ENCODE data around the gene ENTR1.
"Not testable (repeated sequence)": the region's sequence is repeated elsewhere in the genome, so short reads cannot be mapped to it uniquely, and the experiment has no call there.

ENTR1 gene

DNA sequence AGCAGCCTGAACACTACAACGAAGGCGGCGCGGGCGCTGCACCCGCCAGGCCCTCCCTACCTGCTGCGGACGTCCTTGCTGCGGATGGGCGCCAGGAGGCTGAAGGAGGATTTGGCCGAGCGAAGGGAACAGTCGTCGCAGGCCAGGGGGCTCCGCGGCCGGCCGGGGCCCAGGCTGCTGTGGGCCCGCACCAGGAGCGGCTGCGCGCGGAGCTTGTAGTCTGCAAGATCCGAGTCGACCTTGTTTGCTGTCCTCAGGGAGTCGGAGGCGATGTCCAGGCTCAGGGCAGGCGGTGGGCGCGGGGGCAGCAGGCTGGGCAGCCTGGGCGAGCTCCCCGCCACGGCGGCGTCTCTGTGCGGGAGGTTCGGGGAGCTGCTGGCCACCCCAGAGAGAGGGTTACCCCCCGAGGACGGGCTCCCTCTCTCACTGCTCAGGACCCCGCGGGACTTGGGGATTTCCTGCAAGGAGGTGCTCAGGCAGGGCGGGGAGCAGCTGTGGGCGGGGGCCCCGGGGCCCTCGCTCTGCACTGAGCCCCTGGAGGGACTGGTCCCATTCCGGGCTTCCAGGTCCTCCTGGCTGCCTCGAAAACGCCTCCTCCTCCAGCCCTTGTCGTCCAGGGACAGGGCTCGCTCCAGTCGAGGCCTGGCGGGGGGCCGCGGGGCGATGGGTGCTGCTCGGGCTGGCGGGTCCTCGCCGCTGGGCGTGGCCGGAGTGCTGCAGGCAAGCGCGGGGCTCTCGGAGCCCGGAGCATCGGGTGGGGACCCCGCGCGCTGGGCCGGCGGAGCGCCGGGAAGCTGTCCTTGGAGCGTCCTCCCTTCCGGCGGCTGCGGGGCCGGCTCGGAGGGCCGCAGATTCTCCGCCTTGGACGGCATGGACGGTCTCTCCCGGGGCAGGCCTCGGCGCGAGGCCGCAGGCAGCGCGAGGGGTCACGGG is 28.4 kb upstream of the ENTR1 start:
- DNase-seq (ENCODE audit: low read depth), result peak; percentile 51

DNA sequence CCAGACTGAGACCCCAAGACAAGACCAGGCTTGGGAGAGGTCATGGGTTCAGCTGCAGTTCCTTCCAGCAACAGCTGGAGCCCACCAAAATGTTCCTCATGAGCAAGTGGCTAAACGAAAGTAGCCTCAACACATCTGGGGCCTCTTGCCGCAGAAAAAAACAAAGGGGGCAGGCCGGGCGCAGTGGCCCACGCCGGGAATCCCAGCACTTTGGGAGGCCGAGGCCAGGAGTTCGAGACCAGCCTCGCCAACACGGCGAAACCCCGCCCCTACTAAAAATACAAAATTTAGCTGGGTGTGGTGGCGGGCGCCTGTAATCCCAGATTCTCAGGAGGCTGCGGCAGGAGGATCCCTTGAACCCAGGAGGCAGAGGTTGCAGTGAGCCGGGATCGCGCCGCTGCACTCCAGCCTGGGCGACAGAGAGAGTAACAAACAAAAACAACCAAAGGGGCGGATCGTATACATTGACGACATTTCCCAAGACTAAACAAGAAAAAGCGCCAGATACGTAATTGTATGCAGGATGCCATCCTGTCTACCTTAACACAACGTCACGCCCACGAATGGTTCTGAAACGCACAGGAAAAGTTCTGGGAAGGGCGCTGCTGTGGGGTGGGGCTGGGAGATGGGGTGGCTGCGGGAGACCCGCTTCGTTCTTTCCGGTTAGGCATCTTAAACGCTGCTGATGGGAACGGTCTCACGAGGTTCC is 27.6 kb upstream of the ENTR1 start:
- DNase-seq (ENCODE audit: low read depth), result no peak

DNA sequence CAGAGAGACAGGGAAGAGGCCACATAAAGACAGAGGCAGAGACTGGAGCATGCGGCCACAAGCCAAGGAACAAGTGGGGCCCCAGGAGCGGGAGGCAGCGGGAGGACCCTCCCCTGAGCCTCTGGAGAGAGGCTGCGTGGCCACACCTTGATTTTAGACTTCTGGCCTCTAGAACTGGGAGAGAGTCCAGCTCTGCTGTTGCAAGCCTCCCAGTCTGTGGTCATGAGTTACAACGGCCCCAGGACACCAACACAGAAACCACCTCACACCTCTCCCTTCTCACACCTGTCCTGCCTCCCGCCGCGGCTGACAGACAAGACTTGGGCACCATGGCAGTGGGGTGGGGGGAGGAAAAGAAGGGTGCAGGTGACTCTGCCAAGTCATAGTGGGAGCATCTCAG is 27.0 kb upstream of the ENTR1 start:
- DNase-seq (ENCODE audit: low read depth), result no peak

DNA sequence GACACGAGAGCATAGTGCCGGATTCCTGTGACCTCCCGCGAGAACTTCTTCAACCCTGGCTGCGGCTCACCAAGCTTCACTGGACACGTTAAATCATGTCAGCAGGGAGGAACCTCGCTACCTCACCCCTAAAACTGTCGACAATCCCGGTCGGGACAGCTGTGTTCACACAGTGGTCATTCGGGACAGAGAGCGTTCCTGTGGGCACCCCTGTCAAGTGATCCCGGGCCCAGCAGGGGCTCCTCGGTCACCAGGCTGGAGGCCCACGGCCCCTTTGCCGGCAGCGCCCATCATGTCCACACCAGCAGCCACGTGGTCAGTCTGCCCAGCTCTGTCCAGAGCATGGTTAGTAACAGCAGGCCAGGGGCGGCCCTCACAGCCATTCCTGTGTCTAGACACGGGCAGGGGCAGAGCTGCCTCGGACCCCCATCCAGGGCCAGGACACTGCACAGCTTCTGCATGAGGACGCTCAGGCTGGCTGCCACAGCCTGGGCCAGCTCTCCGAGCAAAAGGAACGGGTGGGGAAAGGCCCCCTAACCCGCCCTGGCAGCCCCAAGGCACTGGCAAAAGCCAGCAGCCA is 25.7 kb upstream of the ENTR1 start:
- DNase-seq (ENCODE audit: low read depth), result no peak

GRCh38 chr9:136434580-136435169 is 24.3 kb upstream of the ENTR1 start:
- no peak for DNase-seq (ENCODE audit: low read depth)

GRCh38 chr9:136433849-136434579 is 23.6 kb upstream of the ENTR1 start:
- no peak for DNase-seq (ENCODE audit: low read depth)

DNA sequence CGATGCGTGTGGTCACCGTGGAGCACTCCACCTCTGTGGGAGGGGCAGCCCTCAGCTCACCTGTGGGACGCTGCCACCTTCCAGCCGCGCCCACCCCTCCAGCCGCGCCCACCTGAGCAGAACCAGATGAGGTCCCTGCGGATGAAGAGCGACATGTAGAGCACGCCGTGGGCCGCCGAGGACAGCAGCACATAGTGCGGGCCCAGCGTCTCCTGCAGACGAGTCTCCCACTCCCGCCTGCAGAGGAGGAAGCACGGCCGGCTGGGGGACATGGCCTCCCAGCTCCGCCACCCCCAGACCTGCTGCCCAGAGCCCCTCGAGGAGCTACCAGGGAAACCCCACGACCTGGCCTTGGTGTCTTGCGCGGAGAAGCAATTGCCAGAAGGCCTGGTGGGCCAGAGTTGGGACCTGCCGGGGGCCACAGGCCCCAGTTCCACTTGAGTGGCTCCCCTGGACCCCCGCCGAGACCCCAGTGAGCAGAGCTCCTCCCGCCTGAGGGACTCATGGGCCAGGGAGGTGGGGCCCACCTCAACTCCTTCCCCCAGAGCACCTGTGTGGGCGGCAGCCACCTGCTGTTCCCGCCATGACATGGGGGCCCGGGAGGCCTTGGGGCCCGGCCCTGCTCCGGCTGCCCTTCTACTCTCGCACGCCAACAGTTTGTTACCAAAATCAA is 22.8 kb upstream of the ENTR1 start:
- DNase-seq (ENCODE audit: low read depth), result no peak

- no peak for DNase-seq (ENCODE audit: low read depth)
Measured at GRCh38 chr9:136432591-136432990, 22.2 kb upstream of the ENTR1 start.

- DNase-seq (ENCODE audit: low read depth), result no peak
Measured at GRCh38 chr9:136431782-136432350, 21.5 kb upstream of the ENTR1 start.

DNA sequence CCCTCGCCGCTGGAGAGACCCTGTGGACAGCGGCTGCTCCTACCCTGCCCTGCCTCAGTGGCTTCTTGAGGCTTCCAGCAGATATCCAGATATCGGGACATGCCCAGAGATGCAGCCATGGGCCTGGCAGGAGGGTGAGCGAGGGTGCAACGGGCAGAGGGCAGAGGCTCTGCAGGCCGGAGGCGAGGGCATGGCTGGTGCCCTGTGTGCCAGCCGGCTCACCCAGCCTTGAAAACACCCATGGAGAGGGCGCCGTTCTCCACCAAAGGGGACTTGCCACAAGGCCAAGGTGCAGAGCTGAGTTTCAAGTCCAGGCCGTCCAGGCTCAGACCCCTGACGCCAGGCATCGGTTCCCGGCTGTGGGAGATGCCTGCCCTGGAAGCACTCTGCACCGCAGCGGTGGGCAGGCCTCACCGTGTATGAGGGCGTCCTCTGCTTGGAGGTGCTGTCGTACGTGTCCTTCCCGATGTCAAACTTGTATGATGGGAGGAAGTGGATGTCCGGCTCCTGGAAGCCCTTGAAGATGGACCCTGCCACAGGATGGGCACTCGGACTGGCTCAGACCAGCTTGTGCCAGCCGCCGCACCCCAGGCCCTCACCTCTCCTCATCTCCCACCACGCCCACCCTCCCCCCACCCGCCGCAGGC is 20.3 kb upstream of the ENTR1 start:
- DNase-seq (ENCODE audit: low read depth), result no peak

DNA sequence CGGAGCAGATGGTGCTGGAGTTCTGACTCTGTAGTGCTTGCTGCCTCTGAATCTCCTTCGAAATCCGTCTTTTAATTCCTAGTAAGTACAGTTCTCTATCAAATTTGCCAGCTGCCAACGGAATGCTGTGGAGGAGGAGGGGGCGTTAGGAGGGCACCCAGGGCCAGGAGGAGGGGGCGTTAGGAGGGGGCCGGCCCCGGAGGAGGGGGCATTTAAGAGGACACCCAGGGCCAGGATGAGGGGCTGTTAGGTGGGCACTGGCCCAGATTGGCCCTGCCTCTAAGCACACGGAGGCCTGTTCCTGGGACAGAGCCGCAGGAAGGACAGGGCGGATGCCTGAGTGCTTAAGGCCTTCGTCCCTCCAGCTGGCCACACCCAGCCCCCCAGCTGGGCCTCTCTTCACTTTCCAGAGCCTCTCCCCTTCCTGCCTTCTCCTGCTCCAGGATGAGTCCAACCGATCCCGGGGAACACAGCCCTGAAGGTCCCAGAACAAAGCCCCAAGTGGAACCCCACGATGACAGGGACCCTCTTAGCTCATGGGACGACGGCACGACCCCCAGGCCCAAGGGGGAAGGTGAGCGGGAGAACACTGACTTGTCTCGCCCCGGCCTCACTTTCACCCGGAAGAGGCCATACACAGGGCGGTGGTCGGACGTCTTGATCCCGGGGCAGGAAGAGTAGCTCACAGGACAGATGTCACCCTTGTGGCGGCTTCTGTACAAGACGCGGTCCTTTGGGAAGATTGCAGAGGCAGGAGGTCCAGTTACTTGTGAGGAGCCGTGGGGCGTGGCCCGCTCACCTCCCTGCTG is 19.5 kb upstream of the ENTR1 start:
- DNase-seq (ENCODE audit: low read depth), result no peak

- no peak for DNase-seq (ENCODE audit: low read depth)
Measured at GRCh38 chr9:136429075-136429628, 18.7 kb upstream of the ENTR1 start.

DNA sequence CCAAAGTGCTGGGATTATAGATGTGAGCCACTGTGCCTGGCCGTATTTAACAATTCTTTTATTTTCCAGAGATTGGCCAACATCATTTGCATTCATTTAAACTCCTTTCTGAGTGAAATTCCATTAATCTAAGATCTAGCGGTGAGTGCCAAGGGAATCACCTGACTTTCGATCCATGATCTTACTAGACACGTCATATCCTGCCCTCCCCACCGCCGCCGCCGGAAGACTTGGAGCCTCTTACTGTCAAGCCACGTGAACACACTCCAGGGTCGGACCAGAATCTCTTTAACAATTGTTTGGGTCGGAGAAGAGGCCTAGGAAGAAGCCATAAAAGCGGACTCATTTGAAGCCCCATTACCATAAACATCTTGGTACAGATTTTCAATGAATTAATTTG is 16.4 kb upstream of the ENTR1 start:
- DNase-seq (ENCODE audit: low read depth), result no peak

GRCh38 chr9:136425367-136425766 is 15.0 kb upstream of the ENTR1 start:
- DNase-seq (ENCODE audit: low read depth), result not testable (repeated sequence)

DNA sequence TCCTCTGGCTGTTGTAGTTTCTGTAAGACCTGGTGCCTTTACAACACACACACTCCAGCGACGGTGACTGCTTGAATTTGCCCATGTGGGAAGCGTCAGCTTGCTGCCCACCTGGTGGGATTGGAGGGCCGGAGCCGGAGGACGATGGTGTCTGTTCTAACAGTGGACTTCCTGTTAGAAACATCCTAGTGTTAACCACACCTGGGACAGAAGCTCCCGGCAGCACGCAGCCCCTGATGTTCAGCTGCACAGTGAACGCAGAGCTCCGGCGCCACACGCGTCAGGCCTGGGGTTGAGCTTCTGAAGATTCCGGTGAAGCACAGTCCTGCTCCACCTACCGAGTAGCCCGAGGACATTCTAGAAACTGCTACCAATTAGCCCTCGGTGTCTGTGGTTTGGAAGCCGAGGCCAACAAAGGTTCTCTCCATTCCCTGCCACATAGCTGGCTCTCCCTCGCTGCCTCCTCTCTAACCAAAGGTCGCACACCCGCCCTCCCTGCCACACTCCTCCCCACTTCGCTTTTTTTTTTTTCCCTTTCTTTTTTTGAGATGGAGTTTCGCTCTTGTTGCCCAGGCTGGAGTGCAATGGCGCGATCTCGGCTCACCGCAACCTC is 14.4 kb upstream of the ENTR1 start:
- no peak for DNase-seq (ENCODE audit: low read depth)

GRCh38 chr9:136423432-136424146 is 13.2 kb upstream of the ENTR1 start:
- DNase-seq (ENCODE audit: low read depth), result no peak

- no peak for DNase-seq (ENCODE audit: low read depth)
Measured at GRCh38 chr9:136422876-136423275, 12.5 kb upstream of the ENTR1 start.

GRCh38 chr9:136421791-136422190 is 11.4 kb upstream of the ENTR1 start:
- DNase-seq (ENCODE audit: low read depth), result no peak
